Measurements from ENCODE around the gene CCDC192. TPM values are rescaled to one million over a fixed set of nuclear protein-coding genes. Genes with fewer than 3 reads are reported as not detected.
A peak's percentile ranks its signal among the peaks of the same experiment; 100 is the strongest.

CCDC192 gene
- total RNA-seq, 2 experiments from 2014 or later = not detected

- H3K9me3 Mint-ChIP-seq (ENCODE audit: low read depth) = peaks cover 1% of the 10 kb centered on the region
- peak; percentile 91 for ATAC-seq
Observed at GRCh38 chr5:127875235-127876021, 172.2 kb downstream of the CCDC192 start.

GRCh38 chr5:127876384-127876783 lies 173.2 kb downstream of the CCDC192 start:
- intact Hi-C loops (cut with DNase I, micrococcal nuclease) = loop anchor here (5.0 to 10.0 kb wide), 3 partner anchors 206 to 798 kb away; partner anchors contain the start of gene SLC12A2 (in 1 of the 2)
- Mint-ChIP-seq H3K27ac (no peak overlapping the region), H3K9me3 (ENCODE audit: low read depth) (peaks cover 1% of the 10 kb centered on the region), H3K4me1 (no peaks in the 10 kb centered on the region), H3K27me3 (no peaks in the 10 kb centered on the region), H3K4me3 (no peak overlapping the region), H3K36me3 (ENCODE audit: low read depth) (no peaks in the 10 kb centered on the region)
- ChIA-PET POLR2A (no interaction called here), CTCF (interaction anchor here (0.6 to 1.2 kb wide), 5 partner anchors 9 to 325 kb away, joined by 3 to 6 read pairs (median 4); no protein-coding TSS in a partner anchor)
- no peak for ATAC-seq
- no peak for DNase-seq

More at GRCh38 chr5:127875235-127876021, 172.2 kb downstream of the CCDC192 start:
- Mint-ChIP-seq H3K4me1 (no peaks in the 10 kb centered on the region), H3K36me3 (ENCODE audit: low read depth) (no peaks in the 10 kb centered on the region), H3K27ac (no peak overlapping the region), H3K4me3 (no peak overlapping the region), H3K27me3 (no peaks in the 10 kb centered on the region)
- POLR2A ChIA-PET = no interaction called here
- intact Hi-C loops (cut with DNase I, micrococcal nuclease) = loop anchor here (1.0 to 10.0 kb wide), 5 partner anchors 207 to 799 kb away; partner anchors contain the start of gene SLC12A2 (in 1 of the 2)
- CTCF ChIA-PET = interaction anchor here (0.6 to 1.2 kb wide), 5 partner anchors 10 to 326 kb away, joined by 3 to 6 read pairs (median 4); no protein-coding TSS in a partner anchor
- peak; percentile 60 for DNase-seq

DNA sequence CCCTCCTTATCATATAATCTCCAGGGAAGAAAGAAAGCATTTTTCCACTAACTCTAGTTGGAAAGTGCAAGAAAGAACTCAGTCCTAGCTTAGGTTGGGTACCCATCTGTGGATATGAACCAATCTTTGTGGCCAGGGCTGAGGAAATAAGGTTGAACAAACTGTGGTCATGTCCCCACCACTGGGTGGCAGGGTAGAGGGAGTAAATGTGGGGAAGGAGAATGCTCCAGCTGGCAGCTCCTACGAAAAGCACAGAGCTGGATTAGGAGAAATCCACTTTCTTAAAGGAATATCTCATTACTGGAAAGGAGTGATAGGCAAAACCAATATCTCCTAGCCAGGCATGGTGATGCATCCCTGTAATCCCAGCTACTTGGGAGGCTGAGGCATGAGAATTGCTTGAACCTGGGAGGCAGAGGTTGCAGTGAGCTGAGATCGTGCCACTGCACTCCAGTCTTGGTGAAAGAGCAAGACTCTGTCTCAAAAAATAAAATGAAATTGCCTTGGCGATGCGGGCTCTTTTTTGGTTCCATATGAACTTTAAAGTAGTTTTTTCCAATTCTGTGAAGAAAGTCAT lies 175.1 kb downstream of the CCDC192 start:
- POLR2A ChIA-PET = no interaction called here
- intact Hi-C loops (cut with DNase I, micrococcal nuclease) = loop anchor here (5.0 to 10.0 kb wide), 3 partner anchors 204 to 797 kb away; partner anchors contain the start of gene SLC12A2 (in 1 of the 2)
- CTCF ChIA-PET = interaction anchor here (0.6 to 1.4 kb wide), 3 partner anchors 277 to 743 kb away, joined by 3 to 6 read pairs (median 4); no protein-coding TSS in a partner anchor

DNA sequence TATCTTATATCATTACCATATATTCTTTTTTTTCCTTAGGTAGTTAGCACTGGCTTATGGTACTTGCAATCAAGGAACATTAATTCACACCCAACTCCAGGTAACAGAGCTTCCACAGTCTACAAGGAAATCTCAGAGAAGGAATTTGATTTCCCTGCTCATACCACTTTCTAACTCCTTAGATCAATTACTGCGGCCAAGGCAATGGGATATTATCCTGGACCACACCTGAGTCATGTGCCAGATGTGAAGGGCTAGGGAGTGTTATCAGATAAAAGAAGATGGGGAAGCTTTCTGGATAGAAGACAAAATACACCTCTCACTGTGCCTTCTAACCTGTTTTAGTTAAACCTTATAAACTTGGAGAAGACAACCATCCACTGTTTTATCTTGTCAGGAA lies 181.2 kb downstream of the CCDC192 start:
- no peak overlapping the region for H3K4me3 Mint-ChIP-seq
- no peaks in the 10 kb centered on the region for H3K36me3 Mint-ChIP-seq (ENCODE audit: low read depth)
- intact Hi-C loops (cut with DNase I, micrococcal nuclease) = no loop called here
- no peaks in the 10 kb centered on the region for H3K27me3 Mint-ChIP-seq
- no peak overlapping the region for H3K27ac Mint-ChIP-seq
- ATAC-seq = no peak
- POLR2A ChIA-PET = no interaction called here
- CTCF ChIA-PET = interaction anchor here (1.2 kb wide), 1 partner anchor 18 kb away, joined by 5 read pairs; no protein-coding TSS in a partner anchor
- H3K9me3 Mint-ChIP-seq (ENCODE audit: low read depth) = no peaks in the 10 kb centered on the region
- H3K4me1 Mint-ChIP-seq = no peaks in the 10 kb centered on the region
- DNase-seq = no peak

More for the DNA sequence above, 175.1 kb downstream of the CCDC192 start:
- Mint-ChIP-seq H3K36me3 (ENCODE audit: low read depth) (no peaks in the 10 kb centered on the region), H3K4me1 (no peaks in the 10 kb centered on the region), H3K27ac (no peak overlapping the region), H3K27me3 (no peaks in the 10 kb centered on the region), H3K9me3 (ENCODE audit: low read depth) (peaks cover 1% of the 10 kb centered on the region), H3K4me3 (no peak overlapping the region)
- no peak for ATAC-seq
- peak; percentile 36 for DNase-seq

DNA sequence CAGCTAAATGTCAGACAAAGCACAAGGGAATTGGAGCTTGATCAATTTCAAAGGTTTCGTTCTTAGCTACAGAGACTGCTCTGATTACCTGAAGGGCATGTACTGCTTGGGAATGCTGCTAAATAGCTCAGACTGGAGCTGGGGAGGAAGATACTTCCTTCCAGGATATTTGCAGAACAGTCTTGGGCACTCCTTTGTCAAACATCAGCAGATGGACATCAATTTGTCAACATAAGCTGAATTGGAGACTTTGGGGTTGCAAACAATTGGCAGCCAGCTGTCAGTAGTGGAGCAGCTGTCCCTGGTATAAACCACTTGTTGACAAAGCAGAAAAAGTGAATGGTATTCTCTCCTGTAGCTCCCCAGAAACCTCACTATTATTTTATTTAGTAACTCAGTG lies 182.0 kb downstream of the CCDC192 start:
- H3K9me3 Mint-ChIP-seq (ENCODE audit: low read depth) = no peaks in the 10 kb centered on the region
- no peaks in the 10 kb centered on the region for H3K4me1 Mint-ChIP-seq
- H3K27me3 Mint-ChIP-seq = no peaks in the 10 kb centered on the region
- H3K4me3 Mint-ChIP-seq = no peak overlapping the region
- intact Hi-C loops (cut with DNase I, micrococcal nuclease) = no loop called here
- CTCF ChIA-PET = interaction anchor here (0.6 to 1.2 kb wide), 4 partner anchors 9 to 791 kb away, joined by 3 to 5 read pairs (median 3); no protein-coding TSS in a partner anchor
- DNase-seq = no peak
- H3K36me3 Mint-ChIP-seq (ENCODE audit: low read depth) = no peaks in the 10 kb centered on the region
- H3K27ac Mint-ChIP-seq = no peak overlapping the region
- no peak for ATAC-seq
- POLR2A ChIA-PET = no interaction called here

GRCh38 chr5:127886081-127886480 lies 182.9 kb downstream of the CCDC192 start:
- DNase-seq (no peak), ATAC-seq (no peak)
- no peak overlapping the region for H3K27ac Mint-ChIP-seq
- H3K9me3 Mint-ChIP-seq (ENCODE audit: low read depth) = no peaks in the 10 kb centered on the region
- ChIA-PET CTCF (interaction anchor here (0.6 kb wide), 1 partner anchor 316 kb away, joined by 3 read pairs; no protein-coding TSS in a partner anchor), POLR2A (no interaction called here)
- no peaks in the 10 kb centered on the region for H3K4me1 Mint-ChIP-seq
- intact Hi-C loops (cut with DNase I, micrococcal nuclease) = no loop called here
- H3K27me3 Mint-ChIP-seq = no peaks in the 10 kb centered on the region
- no peaks in the 10 kb centered on the region for H3K36me3 Mint-ChIP-seq (ENCODE audit: low read depth)
- no peak overlapping the region for H3K4me3 Mint-ChIP-seq

DNA sequence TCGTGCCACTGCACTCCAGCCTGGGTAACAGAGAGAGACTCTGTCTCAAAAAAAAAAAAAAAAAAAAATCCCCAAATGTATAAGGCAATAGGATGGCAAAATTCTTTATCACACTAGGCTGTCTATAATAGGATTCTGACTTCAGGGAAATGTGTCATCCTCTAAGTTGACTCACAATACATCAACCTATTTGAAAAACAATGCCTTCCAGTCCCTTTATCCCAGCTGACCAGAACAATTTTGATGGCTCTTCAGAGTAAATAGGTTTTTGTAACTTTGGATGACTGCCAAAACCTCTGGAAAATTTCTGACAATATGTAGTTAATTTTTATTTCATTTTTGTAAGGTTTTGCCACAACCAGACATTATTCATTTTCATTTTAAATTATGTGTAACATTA lies 184.1 kb downstream of the CCDC192 start:
- H3K4me1 Mint-ChIP-seq = no peaks in the 10 kb centered on the region
- no peaks in the 10 kb centered on the region for H3K36me3 Mint-ChIP-seq (ENCODE audit: low read depth)
- no peak overlapping the region for H3K4me3 Mint-ChIP-seq
- ATAC-seq (peak; percentile 26), DNase-seq (no peak)
- H3K27me3 Mint-ChIP-seq = no peaks in the 10 kb centered on the region
- ChIA-PET POLR2A (no interaction called here), CTCF (no interaction called here)
- H3K27ac Mint-ChIP-seq = no peak overlapping the region
- intact Hi-C loops (cut with DNase I, micrococcal nuclease) = no loop called here
- no peaks in the 10 kb centered on the region for H3K9me3 Mint-ChIP-seq (ENCODE audit: low read depth)

DNA sequence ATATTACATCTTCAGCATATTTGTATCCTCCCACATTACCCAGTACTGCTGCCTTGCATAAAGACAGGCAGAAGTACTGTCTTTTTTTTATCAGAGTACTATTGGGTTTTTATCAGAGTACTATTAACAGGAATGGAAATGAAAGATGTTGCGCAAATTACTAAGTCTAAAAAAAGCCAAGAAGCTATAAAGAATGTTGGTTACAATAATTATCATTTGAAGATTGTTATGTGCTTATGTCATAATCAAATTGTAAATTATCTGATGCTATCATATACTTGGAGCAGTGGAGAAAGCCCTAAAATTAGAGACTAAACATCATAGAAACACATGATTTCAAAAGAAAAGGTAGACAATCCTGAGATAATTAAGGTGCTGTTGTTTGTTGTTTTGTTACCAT lies 188.8 kb downstream of the CCDC192 start:
- H3K36me3 Mint-ChIP-seq (ENCODE audit: low read depth) = no peaks in the 10 kb centered on the region
- H3K9me3 Mint-ChIP-seq (ENCODE audit: low read depth) = no peaks in the 10 kb centered on the region
- ChIA-PET POLR2A (no interaction called here), CTCF (interaction anchor here (1.3 kb wide), 1 partner anchor 305 kb away, joined by 3 read pairs; no protein-coding TSS in a partner anchor)
- ATAC-seq (no peak), DNase-seq (no peak)
- H3K4me1 Mint-ChIP-seq = no peaks in the 10 kb centered on the region
- no peak overlapping the region for H3K4me3 Mint-ChIP-seq
- H3K27ac Mint-ChIP-seq = no peak overlapping the region
- H3K27me3 Mint-ChIP-seq = no peaks in the 10 kb centered on the region
- intact Hi-C loops (cut with DNase I, micrococcal nuclease) = loop anchor here in 1 of 2 experiments (10.0 kb wide), 1 partner anchor 107 kb away; no protein-coding TSS in a partner anchor

DNA sequence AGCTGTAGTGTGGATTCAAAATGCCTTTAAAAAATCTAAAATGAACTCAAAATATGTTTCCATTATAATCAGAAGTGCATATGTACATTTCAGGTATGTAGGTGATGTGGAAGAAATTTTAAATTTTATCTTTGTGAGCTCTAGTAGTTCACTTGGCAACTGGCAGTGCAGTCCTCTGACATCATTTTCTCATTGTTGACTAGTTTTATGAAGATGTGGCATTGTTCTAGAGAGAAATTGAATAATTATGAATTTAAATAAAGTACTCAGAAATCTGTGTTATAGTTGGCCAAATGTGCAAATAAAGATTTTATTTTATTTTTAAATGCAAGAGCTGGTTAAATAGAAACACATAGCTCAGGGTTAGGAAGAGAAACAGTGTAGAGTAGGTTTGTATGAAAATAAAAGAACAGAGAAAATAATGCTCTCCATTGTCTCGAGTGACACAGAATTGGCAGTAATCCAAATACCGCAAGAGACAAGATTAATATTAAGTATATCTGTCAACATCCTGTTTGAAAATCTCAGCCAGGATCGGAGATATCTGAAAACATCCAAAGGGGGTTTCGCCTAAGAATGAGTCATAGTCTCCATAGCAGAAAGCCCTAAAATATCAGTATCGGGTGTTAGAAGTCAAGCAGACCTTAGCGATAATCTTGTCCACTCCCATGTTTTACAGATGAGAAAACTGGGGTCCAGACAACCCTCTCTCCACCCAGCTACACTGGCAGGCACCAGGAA lies 189.4 kb downstream of the CCDC192 start:
- CTCF ChIA-PET = interaction anchor here (1.3 kb wide), 1 partner anchor 304 kb away, joined by 3 read pairs; no protein-coding TSS in a partner anchor
- H3K36me3 Mint-ChIP-seq (ENCODE audit: low read depth) = no peaks in the 10 kb centered on the region
- no peaks in the 10 kb centered on the region for H3K4me1 Mint-ChIP-seq
- no peaks in the 10 kb centered on the region for H3K27me3 Mint-ChIP-seq
- POLR2A ChIA-PET = no interaction called here
- no peak overlapping the region for H3K4me3 Mint-ChIP-seq
- no peaks in the 10 kb centered on the region for H3K9me3 Mint-ChIP-seq (ENCODE audit: low read depth)
- DNase-seq (no peak), ATAC-seq (peak; percentile 23)
- intact Hi-C loops (cut with DNase I, micrococcal nuclease) = loop anchor here in 1 of 2 experiments (10.0 kb wide), 1 partner anchor 108 kb away; no protein-coding TSS in a partner anchor
- H3K27ac Mint-ChIP-seq = no peak overlapping the region

GRCh38 chr5:127893232-127893631 lies 190.0 kb downstream of the CCDC192 start:
- ChIA-PET CTCF (no interaction called here), POLR2A (no interaction called here)
- no peaks in the 10 kb centered on the region for H3K36me3 Mint-ChIP-seq (ENCODE audit: low read depth)
- ATAC-seq (no peak), DNase-seq (no peak)
- H3K9me3 Mint-ChIP-seq (ENCODE audit: low read depth) = no peaks in the 10 kb centered on the region
- H3K4me1 Mint-ChIP-seq = no peaks in the 10 kb centered on the region
- no peaks in the 10 kb centered on the region for H3K27me3 Mint-ChIP-seq
- intact Hi-C loops (cut with DNase I, micrococcal nuclease) = loop anchor here in 1 of 2 experiments (10.0 kb wide), 1 partner anchor 108 kb away; no protein-coding TSS in a partner anchor
- H3K27ac Mint-ChIP-seq = no peak overlapping the region
- H3K4me3 Mint-ChIP-seq = no peak overlapping the region

DNA sequence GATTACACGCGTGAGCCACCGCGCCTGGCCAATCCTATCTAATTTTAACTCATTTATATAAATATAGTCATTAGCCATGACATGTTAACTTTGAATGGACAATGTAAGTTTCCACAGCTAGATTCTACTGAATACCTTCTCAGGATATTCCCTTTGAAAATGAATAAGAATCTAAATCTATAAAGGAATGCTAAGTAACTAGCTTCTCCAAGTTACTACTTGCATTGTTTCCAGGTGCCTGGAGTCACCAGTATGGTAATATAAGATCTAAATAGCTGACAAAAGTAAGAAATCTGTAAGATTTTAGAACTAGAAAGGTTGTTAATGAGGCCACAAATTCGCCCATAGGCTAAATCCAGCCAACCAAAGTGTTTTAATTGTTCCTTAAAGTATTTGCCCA lies 191.3 kb downstream of the CCDC192 start:
- Mint-ChIP-seq H3K9me3 (ENCODE audit: low read depth) (no peaks in the 10 kb centered on the region), H3K27me3 (no peaks in the 10 kb centered on the region), H3K4me1 (peaks cover 10% of the 10 kb centered on the region), H3K4me3 (no peak overlapping the region), H3K27ac (no peak overlapping the region), H3K36me3 (ENCODE audit: low read depth) (no peaks in the 10 kb centered on the region)
- intact Hi-C loops (cut with DNase I, micrococcal nuclease) = loop anchor here in 1 of 2 experiments (10.0 kb wide), 1 partner anchor 110 kb away; no protein-coding TSS in a partner anchor
- CTCF ChIA-PET = interaction anchor here (0.5 to 0.9 kb wide), 3 partner anchors 15 to 331 kb away, joined by 3 read pairs; no protein-coding TSS in a partner anchor
- DNase-seq = no peak
- POLR2A ChIA-PET = no interaction called here
- no peak for ATAC-seq

Measured in activated CD4-positive, alpha-beta T cell treated with anti-CD3 and anti-CD28 coated beads for 36 hours (primary cell).